ENCODE measurements around the gene FYB1. TPM values are rescaled to one million over a fixed set of nuclear protein-coding genes. Genes with fewer than 3 reads are reported as not detected.

Gene FYB1
- total and polyA plus RNA-seq, 2 experiments from 2014 or later = not detected

GRCh38 chr5:39202597-39203274 is 16.6 kb downstream of the FYB1 start:
- H3K4me3 Mint-ChIP-seq = no peak overlapping the region
- no peak for ATAC-seq
- H3F3A ChIP-seq (replicated peaks; ENCODE audit: low read depth) = no peaks in the 10 kb centered on the region
- peaks cover 6% of the 10 kb centered on the region; the same call in 1 of the 2 replicates for H3K4me1 ChIP-seq (ENCODE audit: insufficient read depth)
- no peaks in the 10 kb centered on the region for H3K79me2 ChIP-seq (replicated peaks; ENCODE audit: insufficient read depth)
- no peaks in the 10 kb centered on the region for H3K36me3 ChIP-seq (ENCODE audit: insufficient read depth)
- no peak overlapping the region for H3K27ac ChIP-seq (ENCODE audit: low read depth)
- no peaks in the 10 kb centered on the region for H3K36me3 Mint-ChIP-seq (ENCODE audit: low read depth)
- H3K4me2 ChIP-seq = no peak overlapping the region
- H2AFZ ChIP-seq = no peak overlapping the region
- no peaks in the 10 kb centered on the region for H3K9me3 Mint-ChIP-seq
- H4K20me1 ChIP-seq (replicated peaks; ENCODE audit: insufficient read depth) = no peaks in the 10 kb centered on the region
- no peaks in the 10 kb centered on the region for H3K27me3 ChIP-seq (ENCODE audit: insufficient read depth)
- no peak overlapping the region for H3K27ac Mint-ChIP-seq
- TF ChIP-seq JUNB (IDR thresholded peaks at IDR 0.05; ENCODE audit: unreplicated experiment) = no peak
- no peak for TF ChIP-seq CREB1 (CRISPR knock-in tag; IDR thresholded peaks at IDR 0.05; ENCODE audit: low read depth)
- TF ChIP-seq REST (IDR thresholded peaks at IDR 0.05; ENCODE audit: unreplicated experiment) = no peak
- TF ChIP-seq ZNF331 (CRISPR knock-in tag; IDR thresholded peaks at IDR 0.05; ENCODE audit: low read depth) = no peak
- no peak for TF ChIP-seq EZH2 (IDR thresholded peaks at IDR 0.05; ENCODE audit: low read depth, unreplicated experiment)
- no peak for TF ChIP-seq EZH2phosphoT487 (IDR thresholded peaks at IDR 0.05; ENCODE audit: unreplicated experiment)
- TF ChIP-seq CTCF (conservative IDR thresholded peaks at IDR 0.05; ENCODE audit: low read depth in 2 of 2) = no peak
- TF ChIP-seq POLR2AphosphoS5 (IDR thresholded peaks at IDR 0.05; ENCODE audit: low read depth) = no peak
- no peak for TF ChIP-seq ZNF114 (CRISPR knock-in tag; IDR thresholded peaks at IDR 0.05)
- no peak for TF ChIP-seq ETS1 (IDR thresholded peaks at IDR 0.05)
- no peak for TF ChIP-seq NANOG (IDR thresholded peaks at IDR 0.05; ENCODE audit: borderline replicate concordance)
- no peak for TF ChIP-seq STAT1 (IDR thresholded peaks at IDR 0.05; ENCODE audit: unreplicated experiment)
- TF ChIP-seq ZNF462 (CRISPR knock-in tag; IDR thresholded peaks at IDR 0.05) = no peak
- H3K27me3 Mint-ChIP-seq (ENCODE audit: insufficient read depth, low read depth, poor library complexity) = no peaks in the 10 kb centered on the region
- H3K4me1 Mint-ChIP-seq = peaks cover 10% of the 10 kb centered on the region; the same call in 2 of the 3 replicates
- no peak for DNase-seq (ENCODE audit: low spot score)
- H3K9me2 ChIP-seq (ENCODE audit: insufficient read depth) = no peaks in the 10 kb centered on the region; the same call in 1 of the 2 replicates
- H3K4me3 ChIP-seq = no peak overlapping the region

Measured in GM23338 (cell line).